HepG2 (cell line): ENCODE data around the gene PPP2R1B. TPM values are rescaled to one million over a fixed set of nuclear protein-coding genes. Genes with fewer than 3 reads are reported as not detected.
A peak's percentile ranks its signal among the peaks of the same experiment; 100 is the strongest.

ENCODE experiments used
- GATAD1 ChIP-seq: IDR thresholded peaks from 2 replicates; pipeline ENCODE4 v1.6.1; 2016; ENCODE audit warnings: missing genetic modification reagents, missing compliant biosample characterization
- GATAD2A ChIP-seq: IDR thresholded peaks from 2 replicates; pipeline ENCODE4 v1.6.1; 2016
- GPN1 ChIP-seq: sonication (generic); formaldehyde crosslinking; IDR thresholded peaks from 2 replicates; pipeline ENCODE4 v1.5.1; 2020; ENCODE audit warnings: missing genetic modification reagents, borderline replicate concordance
- HNRNPK ChIP-seq: fragments of 200-400 bp; formaldehyde crosslinking; IDR thresholded peaks from 2 replicates; pipeline ENCODE4 v1.6.1; 2018; ENCODE audit warnings: low read length, low read depth, moderate library complexity, mild to moderate bottlenecking; ENCODE audit not compliant: poor library complexity, severe bottlenecking
- ISL2 ChIP-seq: sonication (generic); formaldehyde crosslinking; IDR thresholded peaks from 2 replicates; pipeline ENCODE4 v1.5.0; 2020; ENCODE audit warnings: missing genetic modification reagents
- NRL ChIP-seq: sonication (generic); formaldehyde crosslinking; IDR thresholded peaks from 2 replicates; pipeline ENCODE4 v1.5.0; 2020; ENCODE audit warnings: missing genetic modification reagents, mild to moderate bottlenecking, moderate library complexity, borderline replicate concordance
- ONECUT2 ChIP-seq: sonication (generic); formaldehyde crosslinking; IDR thresholded peaks from 2 replicates; pipeline ENCODE4 v1.4.0; 2020; ENCODE audit warnings: missing genetic modification reagents
- RFX5 ChIP-seq: IDR thresholded peaks from 2 replicates; pipeline ENCODE4 v1.6.1; 2011; ENCODE audit warnings: low read depth, low read length, improper control_type of control experiment
- SIN3B ChIP-seq: fragments of 150-350 bp; IDR thresholded peaks from 2 replicates; pipeline ENCODE4 v1.6.1; 2014; ENCODE audit warnings: low read length
- SMARCC2 ChIP-seq: fragments of 450-650 bp; IDR thresholded peaks from 2 replicates; pipeline ENCODE4 v1.6.1; 2017; ENCODE audit warnings: antibody characterized with exemption, mild to moderate bottlenecking
- THYN1 ChIP-seq: sonication (generic); formaldehyde crosslinking; IDR thresholded peaks from 2 replicates; pipeline ENCODE4 v1.8.1; 2023; ENCODE audit warnings: low read depth, mild to moderate bottlenecking, moderate library complexity, missing genetic modification reagents, borderline replicate concordance
- ZNF557 ChIP-seq: sonication (generic); formaldehyde crosslinking; IDR thresholded peaks from 2 replicates; pipeline ENCODE4 v1.4.0; 2020; ENCODE audit warnings: missing genetic modification reagents
- ZNF589 ChIP-seq: sonication (generic); formaldehyde crosslinking; conservative IDR thresholded peaks from 2 replicates; pipeline ENCODE4 v1.8.0; 2022; ENCODE audit warnings: mild to moderate bottlenecking, moderate library complexity, missing genetic modification reagents
- ZNF660 ChIP-seq: sonication (generic); formaldehyde crosslinking; IDR thresholded peaks from 2 replicates; pipeline ENCODE4 v1.5.1; 2020; ENCODE audit warnings: mild to moderate bottlenecking, low read depth, missing genetic modification reagents, borderline replicate concordance
- ZNF772 ChIP-seq: sonication (generic); formaldehyde crosslinking; IDR thresholded peaks from 2 replicates; pipeline ENCODE4 v1.5.0; 2020; ENCODE audit warnings: mild to moderate bottlenecking, missing genetic modification reagents
- polyA plus RNA-seq, 8 experiments: library from polyadenylated mRNA; depleted of rRNA in 3 of 8; stranded (reverse) in 7 of 8; unstranded in 1 of 8; fragments of >200 nt; fragmentation: Illumina TruSeq in 4 of 8; extraction: Trizol in 4 of 8; gene quantifications; 2 replicates each; pipeline versions ENCODE4 v1.2.1 to v1.2.3, GENCODE V29; 2011 to 2016; ENCODE audit warnings: low read depth in 4 of 8, missing spikeins in 1 of 8, mixed read lengths in 1 of 8; ENCODE audit not compliant: insufficient read depth in 1 of 8
- total RNA-seq, 5 experiments: library from RNA; depleted of rRNA; stranded (reverse); fragments of >200 nt; fragmentation: Illumina TruSeq; extraction: Trizol; gene quantifications; 2 replicates each; pipeline ENCODE4 v1.2.3, GENCODE V29; 2016; ENCODE audit warnings: low read depth in 1 of 5
- TF ChIP-seq, protein P1 (sequence below): IDR thresholded peaks from 2 replicates; pipeline ENCODE4 v1.6.1; 2016; ENCODE audit warnings: mild to moderate bottlenecking
- TF ChIP-seq, protein P2 (sequence below): IDR thresholded peaks from 2 replicates; pipeline ENCODE4 v1.4.0; 2020; ENCODE audit warnings: mild to moderate bottlenecking, missing genetic modification reagents
- TF ChIP-seq, protein P3 (sequence below): sonication (generic); formaldehyde crosslinking; IDR thresholded peaks from 2 replicates; pipeline ENCODE4 v1.8.1; 2023; ENCODE audit warnings: missing genetic modification reagents, inconsistent platforms, borderline replicate concordance
- TF ChIP-seq, protein P4 (sequence below): IDR thresholded peaks from 2 replicates; pipeline ENCODE4 v1.6.1; 2016
- TF ChIP-seq, protein P5 (sequence below): IDR thresholded peaks from 2 replicates; pipeline ENCODE4 v1.6.1; 2018; ENCODE audit warnings: missing genetic modification reagents, mild to moderate bottlenecking, missing compliant biosample characterization

The PPP2R1B gene
- total and polyA plus RNA-seq, 2 of the 13 experiments (the other 11 are each of a cell fraction or from before 2014, with no cell fraction given): 22.1 to 56.8 TPM

DNA sequence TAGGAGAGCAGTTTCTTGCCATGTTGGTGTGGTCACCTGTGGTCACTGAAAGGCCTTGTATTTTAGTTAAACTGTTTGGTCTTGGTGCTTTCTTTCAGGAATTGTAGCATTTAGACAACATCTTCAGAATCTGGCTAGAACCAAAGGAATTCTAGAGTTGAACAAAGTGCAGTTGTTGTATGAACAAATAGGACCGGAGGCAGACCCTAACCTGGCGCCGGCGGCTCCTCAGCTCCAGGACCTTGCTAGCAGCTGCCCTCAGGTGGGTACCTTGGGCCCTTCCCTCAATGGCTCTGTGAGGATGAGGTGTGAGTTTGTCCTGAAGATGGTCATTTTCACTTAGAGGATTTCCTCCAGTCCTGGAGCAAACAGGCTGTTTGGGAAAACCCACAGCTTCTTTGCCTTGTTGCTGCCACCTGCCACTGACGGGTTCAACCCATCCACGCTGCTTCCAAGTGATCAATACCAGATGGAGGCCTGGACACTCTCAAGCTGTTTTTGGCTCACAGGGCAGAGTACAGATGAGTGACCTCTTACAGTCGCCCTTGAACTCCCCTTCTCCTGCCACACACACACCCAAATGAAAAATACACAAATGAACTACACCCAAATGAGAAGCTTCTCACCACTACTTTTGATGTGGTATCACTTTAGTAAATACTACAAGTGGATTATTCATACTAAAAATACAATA lies 45.2 kb downstream of the PPP2R1B start (continued):
- TF ChIP-seq GPN1 (CRISPR knock-in tag) (no peak), GATAD1 (no peak), SMARCC2 (no peak), ZNF772 (no peak), GATAD2A (CRISPR knock-in tag) (0 out of 2 replicates have a peak, but pooled peaks have one; percentile 32), ONECUT2 (CRISPR knock-in tag) (peak; percentile 73), RFX5 (no peak), HNRNPK (no peak), NRL (CRISPR knock-in tag) (no peak), SIN3B (no peak), ZNF589 (CRISPR knock-in tag) (no peak), ISL2 (CRISPR knock-in tag) (no peak), THYN1 (CRISPR knock-in tag) (no peak), ZNF557 (CRISPR knock-in tag) (no peak), ZNF660 (CRISPR knock-in tag) (no peak)
- TF ChIP-seq, protein P1, sequence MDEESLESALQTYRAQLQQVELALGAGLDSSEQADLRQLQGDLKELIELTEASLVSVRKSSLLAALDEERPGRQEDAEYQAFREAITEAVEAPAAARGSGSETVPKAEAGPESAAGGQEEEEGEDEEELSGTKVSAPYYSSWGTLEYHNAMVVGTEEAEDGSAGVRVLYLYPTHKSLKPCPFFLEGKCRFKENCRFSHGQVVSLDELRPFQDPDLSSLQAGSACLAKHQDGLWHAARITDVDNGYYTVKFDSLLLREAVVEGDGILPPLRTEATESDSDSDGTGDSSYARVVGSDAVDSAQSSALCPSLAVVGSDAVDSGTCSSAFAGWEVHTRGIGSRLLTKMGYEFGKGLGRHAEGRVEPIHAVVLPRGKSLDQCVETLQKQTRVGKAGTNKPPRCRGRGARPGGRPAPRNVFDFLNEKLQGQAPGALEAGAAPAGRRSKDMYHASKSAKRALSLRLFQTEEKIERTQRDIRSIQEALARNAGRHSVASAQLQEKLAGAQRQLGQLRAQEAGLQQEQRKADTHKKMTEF: no peak
- TF ChIP-seq, protein P2, sequence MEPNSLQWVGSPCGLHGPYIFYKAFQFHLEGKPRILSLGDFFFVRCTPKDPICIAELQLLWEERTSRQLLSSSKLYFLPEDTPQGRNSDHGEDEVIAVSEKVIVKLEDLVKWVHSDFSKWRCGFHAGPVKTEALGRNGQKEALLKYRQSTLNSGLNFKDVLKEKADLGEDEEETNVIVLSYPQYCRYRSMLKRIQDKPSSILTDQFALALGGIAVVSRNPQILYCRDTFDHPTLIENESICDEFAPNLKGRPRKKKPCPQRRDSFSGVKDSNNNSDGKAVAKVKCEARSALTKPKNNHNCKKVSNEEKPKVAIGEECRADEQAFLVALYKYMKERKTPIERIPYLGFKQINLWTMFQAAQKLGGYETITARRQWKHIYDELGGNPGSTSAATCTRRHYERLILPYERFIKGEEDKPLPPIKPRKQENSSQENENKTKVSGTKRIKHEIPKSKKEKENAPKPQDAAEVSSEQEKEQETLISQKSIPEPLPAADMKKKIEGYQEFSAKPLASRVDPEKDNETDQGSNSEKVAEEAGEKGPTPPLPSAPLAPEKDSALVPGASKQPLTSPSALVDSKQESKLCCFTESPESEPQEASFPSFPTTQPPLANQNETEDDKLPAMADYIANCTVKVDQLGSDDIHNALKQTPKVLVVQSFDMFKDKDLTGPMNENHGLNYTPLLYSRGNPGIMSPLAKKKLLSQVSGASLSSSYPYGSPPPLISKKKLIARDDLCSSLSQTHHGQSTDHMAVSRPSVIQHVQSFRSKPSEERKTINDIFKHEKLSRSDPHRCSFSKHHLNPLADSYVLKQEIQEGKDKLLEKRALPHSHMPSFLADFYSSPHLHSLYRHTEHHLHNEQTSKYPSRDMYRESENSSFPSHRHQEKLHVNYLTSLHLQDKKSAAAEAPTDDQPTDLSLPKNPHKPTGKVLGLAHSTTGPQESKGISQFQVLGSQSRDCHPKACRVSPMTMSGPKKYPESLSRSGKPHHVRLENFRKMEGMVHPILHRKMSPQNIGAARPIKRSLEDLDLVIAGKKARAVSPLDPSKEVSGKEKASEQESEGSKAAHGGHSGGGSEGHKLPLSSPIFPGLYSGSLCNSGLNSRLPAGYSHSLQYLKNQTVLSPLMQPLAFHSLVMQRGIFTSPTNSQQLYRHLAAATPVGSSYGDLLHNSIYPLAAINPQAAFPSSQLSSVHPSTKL: no peak
- TF ChIP-seq, protein P3, sequence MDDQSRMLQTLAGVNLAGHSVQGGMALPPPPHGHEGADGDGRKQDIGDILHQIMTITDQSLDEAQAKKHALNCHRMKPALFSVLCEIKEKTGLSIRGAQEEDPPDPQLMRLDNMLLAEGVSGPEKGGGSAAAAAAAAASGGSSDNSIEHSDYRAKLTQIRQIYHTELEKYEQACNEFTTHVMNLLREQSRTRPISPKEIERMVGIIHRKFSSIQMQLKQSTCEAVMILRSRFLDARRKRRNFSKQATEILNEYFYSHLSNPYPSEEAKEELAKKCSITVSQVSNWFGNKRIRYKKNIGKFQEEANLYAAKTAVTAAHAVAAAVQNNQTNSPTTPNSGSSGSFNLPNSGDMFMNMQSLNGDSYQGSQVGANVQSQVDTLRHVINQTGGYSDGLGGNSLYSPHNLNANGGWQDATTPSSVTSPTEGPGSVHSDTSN (CRISPR knock-in tag): no peak
- TF ChIP-seq, protein P4, sequence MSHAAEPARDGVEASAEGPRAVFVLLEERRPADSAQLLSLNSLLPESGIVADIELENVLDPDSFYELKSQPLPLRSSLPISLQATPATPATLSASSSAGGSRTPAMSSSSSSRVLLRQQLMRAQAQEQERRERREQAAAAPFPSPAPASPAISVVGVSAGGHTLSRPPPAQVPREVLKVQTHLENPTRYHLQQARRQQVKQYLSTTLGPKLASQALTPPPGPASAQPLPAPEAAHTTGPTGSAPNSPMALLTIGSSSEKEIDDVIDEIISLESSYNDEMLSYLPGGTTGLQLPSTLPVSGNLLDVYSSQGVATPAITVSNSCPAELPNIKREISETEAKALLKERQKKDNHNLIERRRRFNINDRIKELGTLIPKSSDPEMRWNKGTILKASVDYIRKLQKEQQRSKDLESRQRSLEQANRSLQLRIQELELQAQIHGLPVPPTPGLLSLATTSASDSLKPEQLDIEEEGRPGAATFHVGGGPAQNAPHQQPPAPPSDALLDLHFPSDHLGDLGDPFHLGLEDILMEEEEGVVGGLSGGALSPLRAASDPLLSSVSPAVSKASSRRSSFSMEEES (CRISPR knock-in tag): no peak
- TF ChIP-seq, protein P5, sequence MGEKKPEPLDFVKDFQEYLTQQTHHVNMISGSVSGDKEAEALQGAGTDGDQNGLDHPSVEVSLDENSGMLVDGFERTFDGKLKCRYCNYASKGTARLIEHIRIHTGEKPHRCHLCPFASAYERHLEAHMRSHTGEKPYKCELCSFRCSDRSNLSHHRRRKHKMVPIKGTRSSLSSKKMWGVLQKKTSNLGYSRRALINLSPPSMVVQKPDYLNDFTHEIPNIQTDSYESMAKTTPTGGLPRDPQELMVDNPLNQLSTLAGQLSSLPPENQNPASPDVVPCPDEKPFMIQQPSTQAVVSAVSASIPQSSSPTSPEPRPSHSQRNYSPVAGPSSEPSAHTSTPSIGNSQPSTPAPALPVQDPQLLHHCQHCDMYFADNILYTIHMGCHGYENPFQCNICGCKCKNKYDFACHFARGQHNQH (CRISPR knock-in tag): no peak
